Upper lobe of left lung (tissue), 4 donors: ENCODE results near the gene DSC3.

Source experiments
- CTCF ChIP-seq, 6 experiments: fragments of 450-650 bp in 4 of 6; fragments of 200-600 bp in 2 of 6; sonication (generic) in 2 of 6; IDR thresholded peaks; one replicate each; pipeline ENCODE4 v1.5.1; 2016 to 2019; ENCODE audit warnings: antibody characterized with exemption in 6 of 6
- EP300 ChIP-seq, 4 donors: sonication (generic); formaldehyde crosslinking; IDR thresholded peaks; one replicate each; pipeline ENCODE4 v1.5.1; 2017; ENCODE audit warnings: antibody characterized with exemption in 4 of 4, control low read depth in 2 of 4
- POLR2A ChIP-seq, 4 donors: fragments of 450-650 bp; IDR thresholded peaks; one replicate each; pipeline ENCODE4 v1.5.1; 2016 to 2017; ENCODE audit warnings: antibody characterized with exemption in 4 of 4, mild to moderate bottlenecking in 2 of 4

- no peak for TF ChIP-seq CTCF (IDR thresholded peaks at IDR 0.05)
- TF ChIP-seq POLR2A (IDR thresholded peaks at IDR 0.05), result no peak
- TF ChIP-seq EP300 (IDR thresholded peaks at IDR 0.05), result no peak
These were observed 48.8 kb upstream of the DSC3 start for GRCh38 chr18:31091350-31091749.
